GM23338 (cell line): ENCODE data around the gene SLC22A4. TPM values are rescaled to one million over a fixed set of nuclear protein-coding genes. Genes with fewer than 3 reads are reported as not detected.

ENCODE experiments used
- ATAC-seq: fragments of 200-7000 bp; cut with Tn5 transposase; 3 replicates; pipeline ENCODE4 v1.9.1; 2020
- DNase-seq: peaks from one replicate; pipeline ENCODE4 v3.0.0-alpha.2; 2015; ENCODE audit warnings: low spot score
- H2AFZ ChIP-seq: fragments of 200-600 bp; sonication (generic); 2 replicates; pipeline ENCODE4 v1.8.0; 2016; ENCODE audit warnings: antibody characterized with exemption, mild to moderate bottlenecking, moderate library complexity
- H3F3A ChIP-seq: fragments of 200-600 bp; sonication (generic); replicated peaks from 2 replicates; pipeline ENCODE4 v1.8.0; 2017; ENCODE audit warnings: antibody characterized with exemption, mixed run types, low read depth
- H3K27ac ChIP-seq: fragments of 200-600 bp; sonication (generic); 2 replicates; pipeline ENCODE4 v1.6.1; 2016; ENCODE audit warnings: low read depth
- H3K27me3 ChIP-seq: fragments of 200-600 bp; sonication (generic); 2 replicates; pipeline ENCODE4 v1.8.0; 2016; ENCODE audit warnings: mild to moderate bottlenecking, mixed run types, moderate library complexity; ENCODE audit not compliant: insufficient read depth
- H3K36me3 ChIP-seq: fragments of 200-600 bp; sonication (generic); 2 replicates; pipeline ENCODE4 v1.8.0; 2016; ENCODE audit warnings: mild to moderate bottlenecking; ENCODE audit not compliant: insufficient read depth
- H3K4me1 ChIP-seq: fragments of 200-600 bp; sonication (generic); 2 replicates; pipeline ENCODE4 v1.8.0; 2016; ENCODE audit warnings: mild to moderate bottlenecking, moderate library complexity; ENCODE audit not compliant: insufficient read depth
- H3K4me2 ChIP-seq: fragments of 200-600 bp; sonication (generic); 2 replicates; pipeline ENCODE4 v1.7.1; 2017; ENCODE audit warnings: mixed run types
- H3K4me3 ChIP-seq: fragments of 200-600 bp; sonication (generic); 2 replicates; pipeline ENCODE4 v1.6.1; 2016; ENCODE audit warnings: mixed run types
- H3K79me2 ChIP-seq: fragments of 200-600 bp; sonication (generic); replicated peaks from 2 replicates; pipeline ENCODE4 v1.8.0; 2017; ENCODE audit warnings: mild to moderate bottlenecking; ENCODE audit not compliant: insufficient read depth
- H3K9me2 ChIP-seq: fragments of 200-600 bp; sonication (generic); 2 replicates; pipeline ENCODE4 v1.8.0; 2017; ENCODE audit not compliant: insufficient read depth
- H4K20me1 ChIP-seq: fragments of 200-600 bp; sonication (generic); replicated peaks from 2 replicates; pipeline ENCODE4 v1.8.0; 2017; ENCODE audit warnings: mild to moderate bottlenecking; ENCODE audit not compliant: insufficient read depth
- H3K27ac Mint-ChIP-seq: 2 replicates; pipeline ENCODE4 v1.8.0; 2020; ENCODE audit warnings: inconsistent platforms, mild to moderate bottlenecking, moderate library complexity, mixed read lengths
- H3K27me3 Mint-ChIP-seq: 3 replicates; pipeline ENCODE4 v1.8.0; 2022; ENCODE audit warnings: low read depth, mild to moderate bottlenecking, moderate library complexity, mixed read lengths, inconsistent platforms; ENCODE audit not compliant: insufficient read depth, poor library complexity
- H3K36me3 Mint-ChIP-seq: 3 replicates; pipeline ENCODE4 v1.8.0; 2021; ENCODE audit warnings: low read depth, mild to moderate bottlenecking, inconsistent platforms, moderate library complexity, mixed read lengths
- H3K4me1 Mint-ChIP-seq: 3 replicates; pipeline ENCODE4 v1.8.0; 2020; ENCODE audit warnings: mild to moderate bottlenecking, inconsistent platforms, mixed read lengths
- H3K4me3 Mint-ChIP-seq: 3 replicates; pipeline ENCODE4 v1.8.0; 2021; ENCODE audit warnings: moderate library complexity, mild to moderate bottlenecking, inconsistent platforms, mixed read lengths
- H3K9me3 Mint-ChIP-seq: 3 replicates; pipeline ENCODE4 v1.8.0; 2020; ENCODE audit warnings: moderate library complexity, mild to moderate bottlenecking, inconsistent platforms, mixed read lengths
- NANOG ChIP-seq: IDR thresholded peaks from 2 replicates; pipeline ENCODE4 v1.6.1; 2016; ENCODE audit warnings: antibody characterized with exemption, borderline replicate concordance
- STAT1 ChIP-seq: IDR thresholded peaks from one replicate; pipeline ENCODE4 v1.6.1; 2016; ENCODE audit warnings: antibody characterized with exemption; ENCODE audit not compliant: unreplicated experiment
- ZNF114 ChIP-seq: fragments of 250-450 bp; sonication (Bioruptor Pico); IDR thresholded peaks from 2 replicates; pipeline ENCODE4 v1.5.0; 2020; ENCODE audit warnings: mild to moderate bottlenecking, moderate library complexity
- ZNF331 ChIP-seq: fragments of 250-450 bp; sonication (Bioruptor Pico); IDR thresholded peaks from 2 replicates; pipeline ENCODE4 v1.5.0; 2020; ENCODE audit warnings: low read depth, mild to moderate bottlenecking, moderate library complexity
- polyA plus RNA-seq: library from polyadenylated mRNA; unstranded; fragments of >200 nt; fragmentation: Nextera tagmentation; extraction: Ambion mirVana; gene quantifications from 2 replicates; pipeline ENCODE4 v1.2.1, GENCODE V29; 2016
- total RNA-seq: library from RNA; depleted of rRNA; stranded (reverse); fragments of >200 nt; shearing (Covaris generic); gene quantifications from 2 replicates; pipeline ENCODE4 v1.2.3, GENCODE V29; 2014
- TF ChIP-seq, protein P1 (sequence below): fragments of 250-450 bp; sonication (Bioruptor Pico); IDR thresholded peaks from 2 replicates; pipeline ENCODE4 v1.5.0; 2020; ENCODE audit warnings: mild to moderate bottlenecking, moderate library complexity

The SLC22A4 gene
- total and polyA plus RNA-seq, 2 experiments from 2014 or later, result 0.28 to 0.40 TPM

DNA sequence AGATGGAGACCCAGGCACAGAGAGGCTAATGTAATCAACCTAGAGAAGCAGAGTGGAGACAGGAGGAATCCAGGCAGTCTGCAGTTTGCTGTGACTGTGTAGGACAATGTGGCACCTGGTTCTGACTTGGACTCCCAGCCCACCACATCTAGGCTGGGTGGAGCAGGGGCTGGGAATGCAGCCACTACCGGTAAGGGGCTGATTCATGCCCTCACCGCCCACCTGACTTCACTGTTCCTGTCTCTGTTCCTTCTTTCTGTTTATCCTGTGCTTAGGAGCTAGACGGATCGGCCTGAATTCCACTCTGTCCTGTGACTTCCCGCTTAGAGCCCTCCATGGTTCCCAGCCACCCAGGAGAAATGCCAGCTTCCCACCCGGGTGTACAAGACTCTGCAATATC, 34.1 kb upstream of the SLC22A4 start:
- no peak overlapping the region for H3K27ac Mint-ChIP-seq
- H4K20me1 ChIP-seq, result no peaks in the 10 kb centered on the region
- DNase-seq, result no peak
- H3K27ac ChIP-seq, result no peak overlapping the region
- H3K79me2 ChIP-seq, result no peaks in the 10 kb centered on the region
- peaks cover 24% of the 10 kb centered on the region for H3K27me3 Mint-ChIP-seq
- peaks cover 11% of the 10 kb centered on the region for H3K27me3 ChIP-seq
- H3K36me3 ChIP-seq, result no peaks in the 10 kb centered on the region
- TF ChIP-seq ZNF331 (no peak), ZNF114 (no peak)
- 0 out of 2 replicates have a peak, but pooled peaks cover 3% of the 10 kb centered on the region for H3F3A ChIP-seq
- H3K9me2 ChIP-seq, result no peaks in the 10 kb centered on the region
- no peaks in the 10 kb centered on the region for H3K9me3 Mint-ChIP-seq
- ATAC-seq, result no peak
- no peak overlapping the region; the same call in 2 of the 3 replicates for H3K4me3 Mint-ChIP-seq
- H3K36me3 Mint-ChIP-seq, result no peaks in the 10 kb centered on the region; the same call in 2 of the 3 replicates
- no peak overlapping the region for H3K4me2 ChIP-seq
- H3K4me3 ChIP-seq, result no peak overlapping the region
- H3K4me1 Mint-ChIP-seq, result peaks cover 23% of the 10 kb centered on the region
- H3K4me1 ChIP-seq, result peaks cover 17% of the 10 kb centered on the region
- H2AFZ ChIP-seq, result no peak overlapping the region

DNA sequence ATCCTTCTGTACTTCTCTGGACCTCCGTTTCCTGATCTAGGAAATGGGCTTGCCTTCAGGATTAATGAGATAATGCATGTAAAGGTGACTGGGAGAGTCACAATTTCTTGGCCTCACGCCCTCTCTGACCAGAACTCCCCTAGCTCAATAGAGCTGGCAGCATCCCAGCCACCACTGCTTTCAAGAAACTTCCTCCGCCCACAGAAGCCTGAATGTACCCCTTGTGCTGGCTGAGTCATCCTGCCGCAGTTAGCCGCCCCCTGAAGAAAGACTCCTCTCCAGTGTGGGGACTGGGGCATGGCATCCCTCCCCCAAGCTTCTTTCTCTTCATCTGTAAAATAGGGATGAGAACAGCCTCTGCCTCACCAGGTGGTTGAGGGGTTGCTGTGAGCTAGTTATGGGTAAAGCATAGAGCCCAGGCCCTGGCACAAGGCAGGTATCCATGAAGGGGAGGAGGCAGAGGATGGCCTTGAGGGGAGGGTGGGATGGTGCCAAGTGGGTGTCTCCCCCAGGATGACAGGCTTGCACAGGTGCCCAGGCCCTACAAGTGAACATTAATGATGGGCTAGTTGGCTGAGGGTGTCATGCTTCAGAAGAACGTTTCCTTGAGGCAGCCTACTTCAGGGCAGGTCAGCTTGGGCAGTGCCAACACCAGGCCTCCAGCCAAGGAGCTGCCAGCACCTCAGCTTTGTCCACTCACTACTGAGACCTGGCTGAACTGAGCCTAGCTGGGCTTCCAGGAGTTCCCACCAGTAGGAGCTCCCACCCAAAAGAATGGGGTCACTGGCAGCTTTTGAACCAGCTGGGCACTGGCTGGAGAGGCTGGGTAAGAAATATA, 33.3 kb upstream of the SLC22A4 start:
- H3K4me2 ChIP-seq, result no peak overlapping the region
- Mint-ChIP-seq H3K27ac (no peak overlapping the region), H3K9me3 (no peaks in the 10 kb centered on the region), H3K4me3 (no peak overlapping the region), H3K36me3 (no peaks in the 10 kb centered on the region; the same call in 2 of the 3 replicates), H3K4me1 (peaks cover 23% of the 10 kb centered on the region), H3K27me3 (peaks cover 24% of the 10 kb centered on the region)
- no peak overlapping the region for H3K27ac ChIP-seq
- peaks cover 17% of the 10 kb centered on the region for H3K4me1 ChIP-seq
- TF ChIP-seq ZNF331 (no peak), STAT1 (no peak), NANOG (no peak)
- TF ChIP-seq, protein P1, sequence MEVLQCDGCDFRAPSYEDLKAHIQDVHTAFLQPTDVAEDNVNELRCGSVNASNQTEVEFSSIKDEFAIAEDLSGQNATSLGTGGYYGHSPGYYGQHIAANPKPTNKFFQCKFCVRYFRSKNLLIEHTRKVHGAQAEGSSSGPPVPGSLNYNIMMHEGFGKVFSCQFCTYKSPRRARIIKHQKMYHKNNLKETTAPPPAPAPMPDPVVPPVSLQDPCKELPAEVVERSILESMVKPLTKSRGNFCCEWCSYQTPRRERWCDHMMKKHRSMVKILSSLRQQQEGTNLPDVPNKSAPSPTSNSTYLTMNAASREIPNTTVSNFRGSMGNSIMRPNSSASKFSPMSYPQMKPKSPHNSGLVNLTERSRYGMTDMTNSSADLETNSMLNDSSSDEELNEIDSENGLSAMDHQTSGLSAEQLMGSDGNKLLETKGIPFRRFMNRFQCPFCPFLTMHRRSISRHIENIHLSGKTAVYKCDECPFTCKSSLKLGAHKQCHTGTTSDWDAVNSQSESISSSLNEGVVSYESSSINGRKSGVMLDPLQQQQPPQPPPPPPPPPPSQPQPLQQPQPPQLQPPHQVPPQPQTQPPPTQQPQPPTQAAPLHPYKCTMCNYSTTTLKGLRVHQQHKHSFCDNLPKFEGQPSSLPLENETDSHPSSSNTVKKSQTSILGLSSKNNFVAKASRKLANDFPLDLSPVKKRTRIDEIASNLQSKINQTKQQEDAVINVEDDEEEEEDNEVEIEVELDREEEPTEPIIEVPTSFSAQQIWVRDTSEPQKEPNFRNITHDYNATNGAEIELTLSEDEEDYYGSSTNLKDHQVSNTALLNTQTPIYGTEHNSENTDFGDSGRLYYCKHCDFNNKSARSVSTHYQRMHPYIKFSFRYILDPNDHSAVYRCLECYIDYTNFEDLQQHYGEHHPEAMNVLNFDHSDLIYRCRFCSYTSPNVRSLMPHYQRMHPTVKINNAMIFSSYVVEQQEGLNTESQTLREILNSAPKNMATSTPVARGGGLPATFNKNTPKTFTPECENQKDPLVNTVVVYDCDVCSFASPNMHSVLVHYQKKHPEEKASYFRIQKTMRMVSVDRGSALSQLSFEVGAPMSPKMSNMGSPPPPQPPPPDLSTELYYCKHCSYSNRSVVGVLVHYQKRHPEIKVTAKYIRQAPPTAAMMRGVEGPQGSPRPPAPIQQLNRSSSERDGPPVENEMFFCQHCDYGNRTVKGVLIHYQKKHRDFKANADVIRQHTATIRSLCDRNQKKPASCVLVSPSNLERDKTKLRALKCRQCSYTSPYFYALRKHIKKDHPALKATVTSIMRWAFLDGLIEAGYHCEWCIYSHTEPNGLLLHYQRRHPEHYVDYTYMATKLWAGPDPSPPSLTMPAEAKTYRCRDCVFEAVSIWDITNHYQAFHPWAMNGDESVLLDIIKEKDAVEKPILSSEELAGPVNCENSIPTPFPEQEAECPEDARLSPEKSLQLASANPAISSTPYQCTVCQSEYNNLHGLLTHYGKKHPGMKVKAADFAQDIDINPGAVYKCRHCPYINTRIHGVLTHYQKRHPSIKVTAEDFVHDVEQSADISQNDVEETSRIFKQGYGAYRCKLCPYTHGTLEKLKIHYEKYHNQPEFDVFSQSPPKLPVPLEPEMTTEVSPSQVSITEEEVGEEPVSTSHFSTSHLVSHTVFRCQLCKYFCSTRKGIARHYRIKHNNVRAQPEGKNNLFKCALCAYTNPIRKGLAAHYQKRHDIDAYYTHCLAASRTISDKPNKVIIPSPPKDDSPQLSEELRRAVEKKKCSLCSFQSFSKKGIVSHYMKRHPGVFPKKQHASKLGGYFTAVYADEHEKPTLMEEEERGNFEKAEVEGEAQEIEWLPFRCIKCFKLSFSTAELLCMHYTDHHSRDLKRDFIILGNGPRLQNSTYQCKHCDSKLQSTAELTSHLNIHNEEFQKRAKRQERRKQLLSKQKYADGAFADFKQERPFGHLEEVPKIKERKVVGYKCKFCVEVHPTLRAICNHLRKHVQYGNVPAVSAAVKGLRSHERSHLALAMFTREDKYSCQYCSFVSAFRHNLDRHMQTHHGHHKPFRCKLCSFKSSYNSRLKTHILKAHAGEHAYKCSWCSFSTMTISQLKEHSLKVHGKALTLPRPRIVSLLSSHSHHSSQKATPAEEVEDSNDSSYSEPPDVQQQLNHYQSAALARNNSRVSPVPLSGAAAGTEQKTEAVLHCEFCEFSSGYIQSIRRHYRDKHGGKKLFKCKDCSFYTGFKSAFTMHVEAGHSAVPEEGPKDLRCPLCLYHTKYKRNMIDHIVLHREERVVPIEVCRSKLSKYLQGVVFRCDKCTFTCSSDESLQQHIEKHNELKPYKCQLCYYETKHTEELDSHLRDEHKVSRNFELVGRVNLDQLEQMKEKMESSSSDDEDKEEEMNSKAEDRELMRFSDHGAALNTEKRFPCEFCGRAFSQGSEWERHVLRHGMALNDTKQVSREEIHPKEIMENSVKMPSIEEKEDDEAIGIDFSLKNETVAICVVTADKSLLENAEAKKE, result no peak
- H3F3A ChIP-seq, result 0 out of 2 replicates have a peak, but pooled peaks cover 3% of the 10 kb centered on the region
- no peaks in the 10 kb centered on the region for H3K36me3 ChIP-seq
- no peak for ATAC-seq
- no peaks in the 10 kb centered on the region for H3K79me2 ChIP-seq
- no peaks in the 10 kb centered on the region for H4K20me1 ChIP-seq
- H3K9me2 ChIP-seq, result no peaks in the 10 kb centered on the region
- no peak overlapping the region for H3K4me3 ChIP-seq
- peaks cover 11% of the 10 kb centered on the region for H3K27me3 ChIP-seq
- DNase-seq, result no peak
- no peak overlapping the region for H2AFZ ChIP-seq
